IMR-90 (cell line): ENCODE measurements around the gene ATP10B. TPM values are rescaled to one million over a fixed set of nuclear protein-coding genes. Genes with fewer than 3 reads are reported as not detected.

Source experiments
- ATAC-seq: fragments of 200-7000 bp; cut with Tn5 transposase; 2 replicates; pipeline ENCODE4 v1.9.1; 2020; ENCODE audit warnings: low read depth, mild to moderate bottlenecking, moderate library complexity
- BruUV-seq: library from RNA; stranded (reverse); fragments of 400-500 nt; replicated peaks from 2 replicates; lab custom pipeline; 2021; lab: Mats Ljungman, UMichigan
- CTCF ChIA-PET: fragments of 300-600 bp; formaldehyde crosslinking; extraction: SDS; loops from one replicate; lab custom pipeline; 2021; ENCODE audit warnings: antibody characterized with exemption; lab: Yijun Ruan, JAX
- POLR2A ChIA-PET: fragments of 300-600 bp; sonication (Branson Sonifier 250); formaldehyde crosslinking; loops from one replicate; lab custom pipeline; 2022; ENCODE audit warnings: antibody characterized with exemption; ENCODE audit not compliant: unreplicated experiment; lab: Charles Lee
- DNase-seq: peaks from one replicate; pipeline ENCODE4 v3.0.0; 2013
- H2AFZ ChIP-seq: replicated peaks from 2 replicates; pipeline ENCODE3; 2013; ENCODE audit warnings: low read length, mild to moderate bottlenecking; ENCODE audit not compliant: poor library complexity
- H2AK5ac ChIP-seq: 2 replicates; pipeline ENCODE4 v1.6.1; 2013; ENCODE audit warnings: low read depth, low read length, inconsistent platforms
- H2AK9ac ChIP-seq: replicated peaks from 2 replicates; pipeline ENCODE3; 2013; ENCODE audit warnings: mild to moderate bottlenecking, low read depth, low read length, moderate library complexity; ENCODE audit not compliant: poor library complexity
- H2BK120ac ChIP-seq: 2 replicates; pipeline ENCODE4 v1.6.1; 2013; ENCODE audit warnings: low read depth, low read length, inconsistent platforms
- H2BK15ac ChIP-seq: 3 replicates; pipeline ENCODE4 v1.6.1; 2013; ENCODE audit warnings: low read depth, low read length, inconsistent platforms
- H2BK20ac ChIP-seq: 2 replicates; pipeline ENCODE4 v1.6.1; 2013; ENCODE audit warnings: low read depth, mild to moderate bottlenecking, inconsistent platforms, low read length, moderate library complexity
- H2BK5ac ChIP-seq: 2 replicates; pipeline ENCODE4 v1.6.1; 2013; ENCODE audit warnings: mild to moderate bottlenecking, low read depth, low read length, inconsistent platforms; ENCODE audit not compliant: poor library complexity, severe bottlenecking
- H3K14ac ChIP-seq: replicated peaks from 2 replicates; pipeline ENCODE4 v1.6.1; 2013; ENCODE audit warnings: low read depth, low read length, inconsistent platforms
- H3K18ac ChIP-seq: 2 replicates; pipeline ENCODE4 v1.6.1; 2013; ENCODE audit warnings: low read depth, low read length, control low read depth
- H3K23ac ChIP-seq: 2 replicates; pipeline ENCODE4 v1.6.1; 2013; ENCODE audit warnings: low read depth, low read length, inconsistent platforms
- H3K27ac ChIP-seq: 2 replicates; pipeline ENCODE4 v1.5.1; 2013; ENCODE audit warnings: mild to moderate bottlenecking, control low read depth, low read length; ENCODE audit not compliant: insufficient read depth
- H3K27me3 ChIP-seq: 2 replicates; pipeline ENCODE4 v1.6.1; 2013; ENCODE audit warnings: low read length; ENCODE audit not compliant: control insufficient read depth, insufficient read depth
- H3K36me3 ChIP-seq: 2 replicates; pipeline ENCODE4 v1.6.1; 2013; ENCODE audit warnings: low read length, mixed read lengths; ENCODE audit not compliant: control insufficient read depth, insufficient read depth
- H3K4ac ChIP-seq: 2 replicates; pipeline ENCODE4 v1.6.1; 2013; ENCODE audit warnings: low read depth, low read length, inconsistent platforms
- H3K4me1 ChIP-seq: 2 replicates; pipeline ENCODE4 v1.6.1; 2013; ENCODE audit warnings: low read length, mixed read lengths; ENCODE audit not compliant: control insufficient read depth, insufficient read depth
- H3K4me2 ChIP-seq: 2 replicates; pipeline ENCODE4 v1.6.1; 2013; ENCODE audit warnings: low read depth, mild to moderate bottlenecking, control low read depth, low read length, moderate library complexity
- H3K4me3 ChIP-seq: 2 replicates; pipeline ENCODE4 v1.5.1; 2013; ENCODE audit warnings: low read depth, mild to moderate bottlenecking, control low read depth, low read length, moderate library complexity; ENCODE audit not compliant: insufficient read depth
- H3K56ac ChIP-seq: 2 replicates; pipeline ENCODE4 v1.6.1; 2013; ENCODE audit warnings: low read length, inconsistent platforms; ENCODE audit not compliant: insufficient read depth; ENCODE audit errors: extremely low read depth
- H3K79me1 ChIP-seq, 2 experiments: 2 replicates each; pipeline ENCODE4 v1.6.1; 2013; ENCODE audit warnings: low read length in 2 of 2, inconsistent platforms in 1 of 2, low read depth in 1 of 2
- H3K9ac ChIP-seq: 2 replicates; pipeline ENCODE4 v1.6.1; 2013; ENCODE audit warnings: low read depth, low read length, control low read depth
- H3K9me1 ChIP-seq: 2 replicates; pipeline ENCODE4 v1.6.1; 2013; ENCODE audit warnings: low read length, inconsistent platforms; ENCODE audit not compliant: insufficient read depth
- H3K9me3 ChIP-seq: 2 replicates; pipeline ENCODE4 v1.6.1; 2013; ENCODE audit warnings: low read length; ENCODE audit not compliant: control insufficient read depth, insufficient read depth
- H4K20me1 ChIP-seq: 2 replicates; pipeline ENCODE4 v1.6.1; 2013; ENCODE audit warnings: low read length, inconsistent platforms; ENCODE audit not compliant: insufficient read depth
- H4K5ac ChIP-seq: 2 replicates; pipeline ENCODE4 v1.6.1; 2013; ENCODE audit warnings: mild to moderate bottlenecking, low read depth, low read length, control low read depth
- H4K8ac ChIP-seq, 2 experiments: 2 replicates each; pipeline ENCODE4 v1.6.1; 2013; ENCODE audit warnings: low read depth in 2 of 2, low read length in 2 of 2, control low read depth in 1 of 2, inconsistent platforms in 1 of 2
- H4K91ac ChIP-seq: 2 replicates; pipeline ENCODE4 v1.6.1; 2013; ENCODE audit warnings: low read depth, low read length, inconsistent platforms; ENCODE audit not compliant: insufficient read depth
- BHLHE40 ChIP-seq: fragments of 150-350 bp; IDR thresholded peaks from 2 replicates; pipeline ENCODE4 v1.6.1; 2016; ENCODE audit warnings: mild to moderate bottlenecking, low read depth, low read length
- MAZ ChIP-seq: IDR thresholded peaks from 2 replicates; pipeline ENCODE4 v1.6.1; 2012; ENCODE audit warnings: low read depth, mild to moderate bottlenecking, low read length, improper control_type of control experiment, moderate library complexity, borderline replicate concordance
- WGBS, 2 experiments: methylation state at CpG; one replicate each; pipeline versions ENCODE4 v1.1.5 to v1.1.7; 2013; ENCODE audit warnings: missing lambda C conversion rate in 2 of 2; ENCODE audit not compliant: insufficient read length in 1 of 2; ENCODE audit errors: extremely low coverage in 2 of 2; 5-methylcytosine and 5-hydroxymethylcytosine counted together
- dilution Hi-C: fragments of 300-500 bp; cut with HindIII; formaldehyde crosslinking; loops from one replicate; pipeline ENCODE4 v1.14.3; 2018; ENCODE audit warnings: low sequenced_read_pairs; ENCODE audit not compliant: unreplicated experiment
- in situ Hi-C: fragments of 300-500 bp; cut with MboI; formaldehyde crosslinking; loops from 3 replicates; pipeline ENCODE4 v1.14.3; 2019; ENCODE audit warnings: low sequenced_read_pairs, inconsistent platforms, mixed read lengths
- intact Hi-C: fragments of 100-400 bp; cut with micrococcal nuclease; formaldehyde crosslinking; loops from 2 replicates; pipeline ENCODE4 v1.10.0; 2022
- polyA plus RNA-seq, 3 experiments: library from polyadenylated mRNA; depleted of rRNA; stranded (reverse); fragments of >200 nt; gene quantifications; 2 replicates each; pipeline ENCODE4 v1.2.3, GENCODE V29; 2012; ENCODE audit warnings: low replicate concordance in 1 of 3
- total RNA-seq: library from RNA; depleted of rRNA; stranded (reverse); fragments of >200 nt; gene quantifications from 2 replicates; pipeline ENCODE4 v1.2.3, GENCODE V29; 2012

ATP10B gene
- total and polyA plus RNA-seq, 2 of the 4 experiments (the other 2 are of a cell fraction) = not detected

GRCh38 chr5:160524827-160525226 lies 327.2 kb downstream of the ATP10B start:
- 20% methylated on average over 1 of the region's 1 CpG; no CpG with 5 or more reads in 1 of the 2 experiments for WGBS, 2 experiments
- Histone ChIP-seq H3K4me3 (no peak overlapping the region), H3K36me3 (no peaks in the 10 kb centered on the region), H4K91ac (no peak overlapping the region), H3K4me2 (no peak overlapping the region), H4K5ac (no peak overlapping the region), H2BK20ac (no peak overlapping the region), H3K27ac (no peak overlapping the region), H3K56ac (no peak overlapping the region), H3K23ac (no peak overlapping the region), H2BK5ac (no peak overlapping the region), H3K4me1 (no peaks in the 10 kb centered on the region), H2AK9ac (no peak overlapping the region), H2AFZ (no peak overlapping the region), H3K9me3 (no peaks in the 10 kb centered on the region), H3K9ac (no peak overlapping the region), H2BK15ac (no peak overlapping the region), H2AK5ac (no peak overlapping the region), H4K20me1 (no peaks in the 10 kb centered on the region), H3K9me1 (no peaks in the 10 kb centered on the region), H3K27me3 (no peaks in the 10 kb centered on the region), H3K79me1 (no peaks in the 10 kb centered on the region), H3K18ac (no peak overlapping the region), H4K8ac (no peak overlapping the region), H3K14ac (no peak overlapping the region), H2BK120ac (no peak overlapping the region), H3K4ac (no peak overlapping the region)
- in situ Hi-C loops = no loop called here
- no TSS peak for BruUV-seq
- no peak for ATAC-seq
- ChIA-PET CTCF (no interaction called here), POLR2A (no interaction called here)
- no peak for DNase-seq
- dilution Hi-C loops = no loop called here
- intact Hi-C loops = no loop called here
- TF ChIP-seq BHLHE40 = no peak
- TF ChIP-seq MAZ = no peak
